ENCODE measurements around the gene LMAN1L. TPM values are rescaled to one million over a fixed set of nuclear protein-coding genes. Genes with fewer than 3 reads are reported as not detected.
A peak's percentile ranks its signal among the peaks of the same experiment; 100 is the strongest.

The LMAN1L gene
- polyA plus RNA-seq, 10 donors, result 0.20 TPM; not detected in 9

GRCh38 chr15:74837482-74838136 lies 25.0 kb downstream of the LMAN1L start:
- DNase-seq, result no peak

GRCh38 chr15:74838137-74838516 lies 25.5 kb downstream of the LMAN1L start:
- DNase-seq, result no peak

- DNase-seq, result no peak
These were observed 26.3 kb downstream of the LMAN1L start for GRCh38 chr15:74838746-74839525.

- DNase-seq, result no peak
These were observed 27.1 kb downstream of the LMAN1L start for GRCh38 chr15:74839526-74840395.

- DNase-seq, result no peak
These were observed 28.5 kb downstream of the LMAN1L start for GRCh38 chr15:74840851-74841775.

- DNase-seq, result no peak
These were observed 29.3 kb downstream of the LMAN1L start for GRCh38 chr15:74841891-74842373.

- peak; percentile 82 to 96 (median 90) for DNase-seq
These were observed 30.2 kb downstream of the LMAN1L start, which contains the start of gene ULK3 for GRCh38 chr15:74842581-74843444. ULK3 (minus strand) TSS chr15:74843156; CDS start chr15:74843105, 51 bp downstream.

GRCh38 chr15:74843445-74843828 lies 30.8 kb downstream of the LMAN1L start:
- no peak for DNase-seq

- DNase-seq, result no peak
These were observed 31.3 kb downstream of the LMAN1L start for GRCh38 chr15:74843891-74844299.

GRCh38 chr15:74844319-74845207 lies 31.9 kb downstream of the LMAN1L start:
- DNase-seq, result no peak

GRCh38 chr15:74845208-74845568 lies 32.6 kb downstream of the LMAN1L start:
- DNase-seq, result no peak

- no peak for DNase-seq
These were observed 32.9 kb downstream of the LMAN1L start for GRCh38 chr15:74845581-74845980.

GRCh38 chr15:74847432-74847831 lies 34.8 kb downstream of the LMAN1L start:
- DNase-seq, result no peak

GRCh38 chr15:74850393-74850792 lies 37.8 kb downstream of the LMAN1L start:
- DNase-seq, result no peak

GRCh38 chr15:74851960-74852359 lies 39.3 kb downstream of the LMAN1L start:
- no peak for DNase-seq

- no peak for DNase-seq
These were observed 41.9 kb downstream of the LMAN1L start for GRCh38 chr15:74854453-74855022.

- peak in 2 of 3 donors; percentile 60 to 65 for DNase-seq
These were observed 43.2 kb downstream of the LMAN1L start for GRCh38 chr15:74855857-74856256.

GRCh38 chr15:74856537-74856936 lies 43.9 kb downstream of the LMAN1L start:
- no peak for DNase-seq
